Measurements from ENCODE around the gene CCDC34.
A peak's percentile ranks its signal among the peaks of the same experiment; 100 is the strongest.

CCDC34 gene

GRCh38 chr11:27358296-27358695, 4.7 kb downstream of the CCDC34 start:
- no peak overlapping the region for H3K4me3 ChIP-seq (ENCODE audit: control insufficient read depth, low read depth, low read length)
- no peak for TF ChIP-seq CTCF (IDR thresholded peaks at IDR 0.05; ENCODE audit: control insufficient read depth, insufficient read depth, low read depth, low read length, missing control alignments)
- peak; percentile 34 for DNase-seq (ENCODE audit: low read depth)

- no peak overlapping the region for H3K4me3 ChIP-seq (ENCODE audit: control insufficient read depth, low read depth, low read length)
- no peak for DNase-seq (ENCODE audit: low read depth)
- TF ChIP-seq CTCF (IDR thresholded peaks at IDR 0.05; ENCODE audit: control insufficient read depth, insufficient read depth, low read depth, low read length, missing control alignments) = no peak
Measured at GRCh38 chr11:27357250-27357649, 5.8 kb downstream of the CCDC34 start.

GRCh38 chr11:27356624-27357222, 6.3 kb downstream of the CCDC34 start:
- no peak for TF ChIP-seq CTCF (IDR thresholded peaks at IDR 0.05; ENCODE audit: control insufficient read depth, insufficient read depth, low read depth, low read length, missing control alignments)
- DNase-seq (ENCODE audit: low read depth) = no peak
- H3K4me3 ChIP-seq (ENCODE audit: control insufficient read depth, low read depth, low read length) = no peak overlapping the region

DNA sequence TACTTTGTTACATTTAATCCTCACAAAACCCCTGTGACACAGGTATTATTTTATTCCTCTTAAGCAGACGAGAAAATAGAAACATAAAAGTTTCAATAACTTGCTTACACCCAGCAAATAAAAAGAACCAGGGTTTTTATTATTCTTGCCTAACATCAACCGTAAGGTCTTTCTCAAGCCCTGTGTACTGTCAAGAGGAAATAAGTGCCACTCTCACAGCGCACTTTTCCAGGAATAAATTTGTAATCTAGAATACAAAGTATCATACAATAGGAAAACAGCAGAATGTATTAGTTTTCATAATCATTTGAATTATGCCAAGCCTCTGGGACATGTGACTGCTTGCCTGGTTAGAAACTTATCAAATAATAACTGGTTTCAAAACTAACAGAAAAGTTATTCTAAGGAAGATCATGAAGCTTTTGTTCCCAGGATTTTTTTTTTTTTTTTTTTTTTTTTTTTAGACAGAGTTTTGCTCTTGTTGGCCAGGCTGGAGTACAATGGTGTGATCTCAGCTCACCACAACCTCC, 7.4 kb downstream of the CCDC34 start:
- H3K4me3 ChIP-seq (ENCODE audit: control insufficient read depth, low read depth, low read length) = no peak overlapping the region
- no peak for DNase-seq (ENCODE audit: low read depth)
- TF ChIP-seq CTCF (IDR thresholded peaks at IDR 0.05; ENCODE audit: control insufficient read depth, insufficient read depth, low read depth, low read length, missing control alignments) = no peak

- no peak overlapping the region for H3K4me3 ChIP-seq (ENCODE audit: control insufficient read depth, low read depth, low read length)
- DNase-seq (ENCODE audit: low read depth) = no peak
Measured at GRCh38 chr11:27354359-27354965, 8.6 kb downstream of the CCDC34 start.

More at GRCh38 chr11:27354359-27354965, 8.6 kb downstream of the CCDC34 start:
- TF ChIP-seq CTCF (IDR thresholded peaks at IDR 0.05; ENCODE audit: control insufficient read depth, insufficient read depth, low read depth, low read length, missing control alignments) = no peak
